Upper lobe of right lung (tissue), 1 donor: ENCODE measurements around the gene ACYP2. TPM values are rescaled to one million over a fixed set of nuclear protein-coding genes. Genes with fewer than 3 reads are reported as not detected.
"Not testable (repeated sequence)": the region's sequence is repeated elsewhere in the genome, so short reads cannot be mapped to it uniquely, and the experiment has no call there.

Experiments
- ATAC-seq: fragments of 200-7000 bp; cut with Tn5 transposase; one replicate; pipeline ENCODE4 v1.9.1; 2020; ENCODE audit warnings: mild to moderate bottlenecking, moderate library complexity
- DNase-seq: peaks from one replicate; pipeline ENCODE4 v3.0.0-alpha.2; 2020
- H3K27ac ChIP-seq: fragments of 200-600 bp; one replicate; pipeline ENCODE4 v1.8.0; 2022
- H3K27me3 ChIP-seq: fragments of 200-600 bp; one replicate; pipeline ENCODE4 v1.8.0; 2022; ENCODE audit warnings: mild to moderate bottlenecking
- H3K36me3 ChIP-seq: fragments of 200-600 bp; one replicate; pipeline ENCODE4 v1.8.0; 2022
- H3K4me1 ChIP-seq: fragments of 200-600 bp; one replicate; pipeline ENCODE4 v1.8.0; 2022
- H3K4me3 ChIP-seq: fragments of 200-600 bp; one replicate; pipeline ENCODE4 v1.8.0; 2022; ENCODE audit warnings: mild to moderate bottlenecking
- H3K9me3 ChIP-seq: fragments of 200-600 bp; one replicate; pipeline ENCODE4 v1.8.0; 2022
- intact Hi-C: fragments of 100-400 bp; cut with DNase I; formaldehyde crosslinking; loops from one replicate; pipeline ENCODE4 v1.11.0; 2022
- total RNA-seq: library from RNA; stranded (reverse); fragmentation: NEBNext Ultra II Directional; extraction: Animal tissue kit (Norgen Biotek cat#: 25700); gene quantifications from one replicate; pipeline ENCODE4 v1.2.1, GENCODE V29; 2021
- TF ChIP-seq, protein P1 (sequence below): fragments of 200-600 bp; IDR thresholded peaks from one replicate; pipeline ENCODE4 v1.8.0; 2022; ENCODE audit warnings: antibody characterized with exemption
- donor health status: DM: no; HTN: yes; CAD: no; lungs with severe emphysema.

The ACYP2 gene
- total RNA-seq, 1 donor from 2014 or later, result 14.0 TPM

DNA sequence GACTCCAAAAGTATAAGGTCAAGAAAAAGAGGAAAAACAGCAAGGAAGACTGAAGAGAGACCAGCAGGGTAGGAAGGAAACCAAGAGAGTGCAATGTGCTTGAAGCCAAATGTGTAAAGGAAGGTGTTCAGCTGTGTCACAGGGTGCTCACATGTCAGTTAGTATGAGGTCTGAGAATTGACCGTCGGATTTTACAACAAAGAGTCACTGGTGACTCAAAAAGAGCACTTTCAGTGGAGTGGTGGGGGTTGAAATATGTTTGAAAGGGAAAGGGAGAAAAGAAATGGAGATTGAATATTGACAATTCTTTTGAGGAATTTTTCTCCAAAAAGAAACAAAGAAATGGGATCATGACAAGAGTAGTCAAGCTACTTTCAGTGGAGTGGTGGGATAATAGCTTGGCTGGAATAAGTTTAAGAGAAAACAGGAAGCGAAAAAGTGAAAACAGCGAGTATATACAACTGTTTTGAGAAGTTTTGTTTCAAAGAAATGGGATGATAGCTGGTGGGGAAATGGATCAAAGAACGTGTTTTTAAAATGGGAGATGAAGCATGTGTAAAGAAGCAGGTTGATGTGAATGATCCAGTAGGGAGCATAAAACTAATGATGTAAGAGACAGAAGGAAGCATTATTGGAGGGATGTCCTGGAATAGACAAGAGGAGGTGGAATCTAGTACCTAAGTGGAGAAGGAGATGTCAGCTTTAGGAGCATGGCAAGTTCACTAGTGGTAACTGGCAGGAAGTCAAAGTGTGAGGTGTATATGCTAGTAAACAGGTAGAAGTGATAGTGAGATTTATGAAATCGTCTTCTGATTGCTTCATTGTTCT is 144.2 kb downstream of the ACYP2 start:
- TF ChIP-seq, protein P1, sequence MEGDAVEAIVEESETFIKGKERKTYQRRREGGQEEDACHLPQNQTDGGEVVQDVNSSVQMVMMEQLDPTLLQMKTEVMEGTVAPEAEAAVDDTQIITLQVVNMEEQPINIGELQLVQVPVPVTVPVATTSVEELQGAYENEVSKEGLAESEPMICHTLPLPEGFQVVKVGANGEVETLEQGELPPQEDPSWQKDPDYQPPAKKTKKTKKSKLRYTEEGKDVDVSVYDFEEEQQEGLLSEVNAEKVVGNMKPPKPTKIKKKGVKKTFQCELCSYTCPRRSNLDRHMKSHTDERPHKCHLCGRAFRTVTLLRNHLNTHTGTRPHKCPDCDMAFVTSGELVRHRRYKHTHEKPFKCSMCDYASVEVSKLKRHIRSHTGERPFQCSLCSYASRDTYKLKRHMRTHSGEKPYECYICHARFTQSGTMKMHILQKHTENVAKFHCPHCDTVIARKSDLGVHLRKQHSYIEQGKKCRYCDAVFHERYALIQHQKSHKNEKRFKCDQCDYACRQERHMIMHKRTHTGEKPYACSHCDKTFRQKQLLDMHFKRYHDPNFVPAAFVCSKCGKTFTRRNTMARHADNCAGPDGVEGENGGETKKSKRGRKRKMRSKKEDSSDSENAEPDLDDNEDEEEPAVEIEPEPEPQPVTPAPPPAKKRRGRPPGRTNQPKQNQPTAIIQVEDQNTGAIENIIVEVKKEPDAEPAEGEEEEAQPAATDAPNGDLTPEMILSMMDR, result no peak
- ATAC-seq (no peak), DNase-seq (no peak)
- Histone ChIP-seq H3K9me3 (no peaks in the 10 kb centered on the region), H3K36me3 (no peaks in the 10 kb centered on the region), H3K4me3 (no peak overlapping the region), H3K27me3 (no peaks in the 10 kb centered on the region), H3K27ac (no peak overlapping the region), H3K4me1 (no peaks in the 10 kb centered on the region)
- intact Hi-C loops, result no loop called here

DNA sequence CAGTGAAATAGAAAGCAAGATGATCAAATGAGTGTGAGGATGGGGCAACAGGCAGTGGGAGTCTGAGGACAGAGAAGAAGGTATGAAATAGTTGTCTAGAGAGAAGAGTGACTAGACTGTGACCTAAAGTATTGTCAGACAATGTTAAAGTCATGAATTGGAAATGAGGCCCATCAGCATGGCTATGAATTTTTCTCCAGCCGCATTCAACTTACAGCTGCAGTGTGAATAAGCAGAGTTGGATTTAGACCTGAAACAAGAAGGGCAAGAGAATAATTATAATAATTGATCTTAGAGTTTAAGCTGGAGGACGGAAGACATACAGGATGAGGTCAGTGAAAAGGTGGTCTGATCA is 144.8 kb downstream of the ACYP2 start:
- intact Hi-C loops, result no loop called here
- Histone ChIP-seq H3K27me3 (no peaks in the 10 kb centered on the region), H3K4me1 (no peaks in the 10 kb centered on the region), H3K4me3 (no peak overlapping the region), H3K36me3 (no peaks in the 10 kb centered on the region), H3K27ac (no peak overlapping the region), H3K9me3 (no peaks in the 10 kb centered on the region)
- ATAC-seq (no peak), DNase-seq (no peak)
- TF ChIP-seq, protein P1, result no peak

DNA sequence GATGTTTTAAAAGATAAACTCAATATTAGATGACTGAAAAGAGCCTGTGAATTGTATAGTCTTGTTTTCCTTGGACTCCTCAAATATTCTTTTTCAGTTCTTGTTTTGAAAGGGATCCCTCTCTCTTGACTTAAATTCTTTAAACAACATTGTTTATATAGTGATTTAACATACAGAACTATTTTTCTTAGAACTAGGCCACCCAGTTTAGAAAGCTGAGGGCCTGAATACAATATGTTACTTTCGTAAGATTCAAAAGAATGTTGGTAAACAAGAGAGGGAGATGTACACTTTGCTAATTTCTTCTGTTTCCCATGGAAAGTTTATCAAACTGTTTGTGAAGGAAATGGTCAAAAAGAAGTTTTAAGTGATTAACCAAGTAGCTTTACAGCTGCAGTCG is 146.1 kb downstream of the ACYP2 start:
- ATAC-seq (no peak), DNase-seq (no peak)
- no peaks in the 10 kb centered on the region for H3K36me3 ChIP-seq
- no peaks in the 10 kb centered on the region for H3K4me1 ChIP-seq
- no peaks in the 10 kb centered on the region for H3K9me3 ChIP-seq
- H3K27me3 ChIP-seq, result no peaks in the 10 kb centered on the region
- no peak overlapping the region for H3K4me3 ChIP-seq
- intact Hi-C loops, result no loop called here
- H3K27ac ChIP-seq, result no peak overlapping the region
- TF ChIP-seq, protein P1, result no peak

DNA sequence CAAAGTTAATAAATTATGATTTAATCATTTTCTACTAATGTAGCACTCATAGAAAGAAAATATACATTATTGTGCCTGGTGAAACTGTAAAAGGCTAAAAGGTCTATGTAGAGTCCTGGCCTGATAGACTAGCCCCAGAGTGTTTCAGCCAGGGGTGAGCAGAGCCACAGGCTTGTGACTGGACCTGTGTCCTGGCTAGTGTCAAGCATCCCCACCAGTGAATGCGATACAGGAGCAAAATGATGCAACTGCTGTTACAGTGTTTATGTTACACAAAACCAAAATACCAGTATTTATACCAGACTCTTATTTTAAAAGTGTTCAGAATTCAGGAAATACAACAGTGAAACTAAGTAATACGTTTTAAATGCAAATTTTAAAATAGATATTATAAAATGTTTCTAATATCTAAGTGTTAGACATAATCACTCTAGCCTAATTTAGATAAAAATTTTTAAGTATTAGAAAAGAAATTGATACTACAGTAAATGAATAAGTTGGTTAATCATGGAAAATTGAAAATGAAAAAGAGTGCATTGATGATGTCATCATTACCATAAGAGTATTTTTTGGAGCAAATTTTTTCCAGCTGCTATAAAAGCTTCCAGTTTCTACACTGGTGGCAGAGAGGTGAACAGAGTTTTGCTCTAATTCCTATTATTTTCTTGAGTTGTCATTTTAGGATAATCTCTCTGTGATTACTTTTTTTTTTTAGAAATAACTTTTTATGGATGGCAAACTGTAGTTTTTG is 146.8 kb downstream of the ACYP2 start:
- intact Hi-C loops, result no loop called here
- TF ChIP-seq, protein P1, result no peak

DNA sequence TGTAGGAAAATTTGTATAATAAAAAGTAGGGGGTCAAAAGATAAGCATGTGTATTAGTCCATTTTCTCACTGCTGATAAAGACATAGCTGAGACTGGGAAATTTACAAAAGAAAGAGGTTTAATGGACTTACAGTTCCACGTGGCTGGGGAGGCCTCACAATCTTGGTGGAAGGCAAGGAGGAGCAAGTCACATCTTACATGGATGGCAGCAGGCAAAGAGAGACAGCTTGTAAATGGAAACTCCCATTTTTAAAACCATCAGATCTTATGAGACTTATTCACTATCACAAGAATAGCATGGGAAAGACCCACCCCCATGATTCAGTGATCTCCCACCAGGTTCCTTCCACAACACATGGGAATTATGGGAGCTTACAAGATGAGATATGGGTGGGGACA is 149.7 kb downstream of the ACYP2 start:
- intact Hi-C loops, H3K9me3 ChIP-seq, H3K4me3 ChIP-seq, H3K27ac ChIP-seq, DNase-seq, H3K36me3 ChIP-seq, H3K27me3 ChIP-seq, ATAC-seq, H3K4me1 ChIP-seq: not testable (repeated sequence)

More for the DNA sequence above, 146.8 kb downstream of the ACYP2 start:
- H3K9me3 ChIP-seq, result no peaks in the 10 kb centered on the region
- no peaks in the 10 kb centered on the region for H3K4me1 ChIP-seq
- H3K36me3 ChIP-seq, result no peaks in the 10 kb centered on the region
- H3K4me3 ChIP-seq, result no peak overlapping the region
- H3K27me3 ChIP-seq, result no peaks in the 10 kb centered on the region
- DNase-seq (no peak), ATAC-seq (no peak)
- no peak overlapping the region for H3K27ac ChIP-seq

DNA sequence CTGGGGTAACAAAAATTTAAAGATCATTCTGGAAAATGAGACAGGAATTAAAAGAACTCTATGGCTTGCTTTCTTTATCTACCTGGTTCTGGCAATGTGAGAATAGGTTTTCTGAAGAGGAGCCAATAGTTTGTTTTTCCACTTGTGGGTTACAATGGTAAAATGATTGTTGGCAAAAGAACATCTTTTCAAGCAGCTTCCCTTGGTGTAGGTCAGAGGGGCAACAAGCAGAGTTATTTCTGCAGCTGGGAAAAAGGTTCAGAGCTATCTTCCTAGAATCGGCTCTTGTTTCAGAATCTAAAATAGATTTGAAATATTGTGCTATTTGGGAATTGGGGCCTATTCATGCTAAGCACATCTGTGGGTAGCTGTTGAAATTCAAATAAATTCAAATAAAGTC is 152.2 kb downstream of the ACYP2 start:
- no peak for DNase-seq
- no peaks in the 10 kb centered on the region for H3K27me3 ChIP-seq
- H3K27ac ChIP-seq, result no peak overlapping the region
- no peak overlapping the region for H3K4me3 ChIP-seq
- ATAC-seq, result no peak
- intact Hi-C loops, result no loop called here
- no peaks in the 10 kb centered on the region for H3K9me3 ChIP-seq
- H3K4me1 ChIP-seq, result no peaks in the 10 kb centered on the region
- H3K36me3 ChIP-seq, result no peaks in the 10 kb centered on the region
- TF ChIP-seq, protein P1, result no peak
